HCT116 (cell line): ENCODE data around the gene MRPL21. TPM values are rescaled to one million over a fixed set of nuclear protein-coding genes. Genes with fewer than 3 reads are reported as not detected.

Experiments
- ATAC-seq: fragments of 200-7000 bp; cut with Tn5 transposase; 2 replicates; pipeline ENCODE4 v1.9.1; 2020; ENCODE audit warnings: mild to moderate bottlenecking, moderate library complexity
- BruUV-seq: library from RNA; stranded (reverse); fragments of 400-500 nt; replicated peaks from 2 replicates; lab custom pipeline; 2021; lab: Mats Ljungman, UMichigan
- CTCF ChIA-PET: fragments of 300-600 bp; sonication (Branson Sonifier 250); formaldehyde crosslinking; loops from one replicate; lab custom pipeline; 2021; ENCODE audit warnings: antibody characterized with exemption; lab: Charles Lee
- POLR2A ChIA-PET: fragments of 300-600, 350-600 bp; sonication (Branson Sonifier 250); formaldehyde crosslinking; loops from one replicate; lab custom pipeline; 2021; ENCODE audit warnings: antibody characterized with exemption; lab: Charles Lee
- RAD21 ChIA-PET, 2 experiments: fragments of 300-600 bp; sonication (Branson Sonifier 250); formaldehyde crosslinking; loops; one replicate each; lab custom pipeline; 2023; ENCODE audit warnings: low total read pairs in 2 of 2; ENCODE audit not compliant: uncharacterized antibody in 2 of 2, unreplicated experiment in 2 of 2, low non-redundant PET in 1 of 2; lab: Charles Lee
- DNase-seq: peaks from one replicate; pipeline ENCODE4 v3.0.0-alpha.2; 2010; ENCODE audit warnings: low read depth, low spot score
- H2AFZ ChIP-seq: fragments of 200-600 bp; shearing (Covaris generic), sonication (generic); 2 replicates; pipeline ENCODE4 v1.6.1; 2017; ENCODE audit warnings: low read depth, mixed run types, mixed read lengths, antibody characterized with exemption, low read length; ENCODE audit not compliant: poor library complexity, severe bottlenecking
- H3K27ac ChIP-seq: 2 replicates; pipeline ENCODE4 v1.5.1; 2012; ENCODE audit warnings: low read depth, low read length
- H3K27me3 ChIP-seq: fragments of 200-600 bp; sonication (generic); 2 replicates; pipeline ENCODE4 v1.6.1; 2016; ENCODE audit warnings: mixed run types, low read length, mixed read lengths; ENCODE audit not compliant: insufficient read depth
- H3K36me3 ChIP-seq, 2 experiments: fragments of 200-500 bp in 1 of 2; fragments of 200-600 bp in 1 of 2; sonication (Bioruptor generic) in 1 of 2; sonication (generic) in 1 of 2; 2 replicates each; pipeline versions ENCODE4 v1.5.1 to v1.6.1; 2014 to 2016; ENCODE audit warnings: low read length in 2 of 2, inconsistent platforms in 1 of 2, mixed read lengths in 1 of 2, mixed run types in 1 of 2; ENCODE audit not compliant: insufficient read depth in 2 of 2, control insufficient read depth in 1 of 2
- H3K4me1 ChIP-seq, 2 experiments: fragments of 200-600 bp in 1 of 2; sonication (generic) in 1 of 2; 2 replicates each; pipeline versions ENCODE4 v1.5.1 to v1.6.1; 2012 to 2017; ENCODE audit warnings: low read length in 2 of 2, inconsistent platforms in 1 of 2, mild to moderate bottlenecking in 1 of 2, mixed read lengths in 1 of 2, mixed run types in 1 of 2, moderate library complexity in 1 of 2; ENCODE audit not compliant: insufficient read depth in 2 of 2, control insufficient read depth in 1 of 2
- H3K4me2 ChIP-seq: fragments of 200-600 bp; sonication (generic); 2 replicates; pipeline ENCODE4 v1.6.1; 2017; ENCODE audit warnings: mixed run types, low read length, mixed read lengths
- H3K4me3 ChIP-seq, 2 experiments: fragments of 200-600 bp in 1 of 2; sonication (generic) in 1 of 2; replicated peaks in 1 of 2; 2 replicates each; pipeline ENCODE4 v1.5.1; 2011 to 2016; ENCODE audit warnings: low read length in 2 of 2, control low read depth in 1 of 2, low read depth in 1 of 2, mild to moderate bottlenecking in 1 of 2, mixed read lengths in 1 of 2, mixed run types in 1 of 2
- H3K79me2 ChIP-seq: fragments of 200-600 bp; sonication (generic); 2 replicates; pipeline ENCODE4 v1.6.1; 2017; ENCODE audit warnings: mild to moderate bottlenecking, mixed run types, low read length, moderate library complexity, mixed read lengths; ENCODE audit not compliant: insufficient read depth
- H3K9ac ChIP-seq: fragments of 200-600 bp; sonication (generic); 2 replicates; pipeline ENCODE4 v1.6.1; 2016; ENCODE audit warnings: low read length, mixed read lengths
- H3K9me2 ChIP-seq: fragments of 200-600 bp; sonication (generic), shearing (Covaris generic); 2 replicates; pipeline ENCODE4 v1.6.1; 2017; ENCODE audit warnings: mixed run types, mild to moderate bottlenecking, moderate library complexity; ENCODE audit not compliant: insufficient read depth
- H3K9me3 ChIP-seq, 2 experiments: fragments of 200-500 bp in 1 of 2; fragments of 200-600 bp in 1 of 2; sonication (Bioruptor generic) in 1 of 2; sonication (generic) in 1 of 2; 2 replicates each; pipeline ENCODE4 v1.6.1; 2014 to 2017; ENCODE audit warnings: low read length in 2 of 2, mixed read lengths in 2 of 2, inconsistent platforms in 1 of 2, low read depth in 1 of 2, mild to moderate bottlenecking in 1 of 2, mixed run types in 1 of 2, moderate library complexity in 1 of 2; ENCODE audit not compliant: control insufficient read depth in 1 of 2, insufficient read depth in 1 of 2
- H4K20me1 ChIP-seq: fragments of 200-600 bp; sonication (generic), shearing (Covaris generic); 2 replicates; pipeline ENCODE4 v1.6.1; 2017; ENCODE audit warnings: mixed run types, mild to moderate bottlenecking, moderate library complexity; ENCODE audit not compliant: insufficient read depth
- CBX3 ChIP-seq: IDR thresholded peaks from 2 replicates; pipeline ENCODE4 v1.6.1; 2012; ENCODE audit warnings: low read depth
- EGR1 ChIP-seq: IDR thresholded peaks from 2 replicates; pipeline ENCODE4 v1.6.1; 2012; ENCODE audit warnings: low read depth
- ELF1 ChIP-seq: IDR thresholded peaks from 2 replicates; pipeline ENCODE4 v1.6.1; 2012; ENCODE audit warnings: low read depth, borderline replicate concordance
- EZH2 ChIP-seq: fragments of 200-600 bp; sonication (generic); IDR thresholded peaks from 2 replicates; pipeline ENCODE4 v1.6.1; 2017; ENCODE audit warnings: antibody characterized with exemption, mixed run types
- JUND ChIP-seq: IDR thresholded peaks from 2 replicates; pipeline ENCODE4 v1.6.1; 2012
- POLR2A ChIP-seq: IDR thresholded peaks from 2 replicates; pipeline ENCODE4 v1.7.0; 2011; ENCODE audit warnings: borderline replicate concordance; ENCODE audit not compliant: insufficient read depth, insufficient read length; ENCODE audit errors: extremely low read depth
- POLR2AphosphoS5 ChIP-seq: IDR thresholded peaks from 2 replicates; pipeline ENCODE4 v1.6.1; 2011; ENCODE audit warnings: mild to moderate bottlenecking, low read depth, low read length, moderate library complexity
- SIN3A ChIP-seq: IDR thresholded peaks from 2 replicates; pipeline ENCODE4 v1.6.1; 2012; ENCODE audit warnings: low read depth
- YY1 ChIP-seq: IDR thresholded peaks from 2 replicates; pipeline ENCODE4 v1.6.1; 2011; ENCODE audit warnings: low read length, low read depth, moderate library complexity, mild to moderate bottlenecking; ENCODE audit not compliant: insufficient replicate concordance; ENCODE audit errors: extremely low read depth
- ZNF274 ChIP-seq: fragments of 200-500 bp; sonication (Bioruptor generic); IDR thresholded peaks from 2 replicates; pipeline ENCODE4 v1.6.1; 2014; ENCODE audit warnings: mild to moderate bottlenecking, low read depth, low read length, inconsistent platforms
- intact Hi-C: fragments of 100-400 bp; cut with micrococcal nuclease; formaldehyde crosslinking; loops from 2 replicates; pipeline ENCODE4 v1.10.0; 2022
- total RNA-seq: library from RNA; stranded (reverse); gene quantifications from one replicate; pipeline ENCODE4 v1.2.1, GENCODE V29; 2021; ENCODE audit not compliant: unreplicated experiment
- TF ChIP-seq, protein P1 (sequence below): IDR thresholded peaks from 2 replicates; pipeline ENCODE4 v1.6.1; 2012

Gene MRPL21
- total RNA-seq, 1 experiment from 2014 or later, result 90.2 TPM

DNA sequence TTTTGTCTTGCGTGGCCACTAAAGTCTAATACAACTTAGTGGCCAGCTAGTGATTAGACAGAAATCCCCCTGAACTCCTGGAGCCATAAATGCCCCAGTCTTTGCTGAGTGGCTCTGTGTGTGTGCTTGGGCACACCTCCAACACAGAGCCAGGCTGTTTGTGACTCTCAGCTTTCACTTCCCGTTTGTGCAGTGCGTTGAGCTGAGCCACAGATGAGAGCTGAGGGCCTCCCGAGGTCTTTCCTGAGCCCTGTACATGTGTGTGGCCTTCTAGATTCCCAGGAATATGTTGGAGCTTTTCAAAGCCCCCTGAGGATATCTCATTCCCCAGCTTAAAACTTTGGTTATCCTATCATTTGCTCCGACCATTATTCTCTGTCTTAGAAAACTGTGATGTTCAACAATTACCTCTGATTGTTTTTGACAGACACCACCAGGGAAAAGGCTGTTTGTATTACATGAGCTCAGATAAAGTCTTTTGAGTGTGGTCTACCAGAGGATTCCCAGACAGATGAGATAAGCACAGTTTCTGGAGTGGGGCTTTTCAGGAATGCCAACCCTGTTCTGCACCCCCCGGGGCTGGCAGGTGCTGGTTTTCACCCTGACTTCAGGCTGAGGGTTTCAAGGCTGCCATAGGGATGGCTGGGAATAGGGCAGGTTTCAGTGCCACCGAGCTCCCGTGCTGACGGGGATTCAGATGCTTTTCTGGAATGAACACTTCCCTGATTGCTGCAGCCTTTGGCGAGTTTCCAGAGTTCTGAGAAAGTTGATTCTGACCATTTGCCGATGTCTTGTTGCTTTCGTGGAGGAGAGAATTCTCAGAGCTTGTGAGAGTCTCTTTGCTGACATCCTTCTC, 23.9 kb upstream of the MRPL21 start:
- no TSS peak for BruUV-seq
- H3K4me2 ChIP-seq, result no peak overlapping the region
- H2AFZ ChIP-seq, result no peak overlapping the region
- no peaks in the 10 kb centered on the region for H4K20me1 ChIP-seq
- no peak overlapping the region for H3K4me3 ChIP-seq
- peaks cover 16% of the 10 kb centered on the region; the same call in 1 of the 2 replicates for H3K79me2 ChIP-seq
- intact Hi-C loops, result no loop called here
- no peak for ATAC-seq
- no peak overlapping the region for H3K9ac ChIP-seq
- RAD21 ChIA-PET, result no interaction called here
- POLR2A ChIA-PET, result no interaction called here
- no peak overlapping the region for H3K27ac ChIP-seq
- H3K27me3 ChIP-seq, result no peaks in the 10 kb centered on the region
- peaks cover 16 to 18% of the 10 kb centered on the region in 2 experiments; a peak in 3 of 4 replicates for H3K9me3 ChIP-seq
- peaks cover 16 to 46% of the 10 kb centered on the region in 2 experiments for H3K36me3 ChIP-seq
- no peak for DNase-seq
- no peak for TF ChIP-seq POLR2A
- TF ChIP-seq YY1, result no peak
- no peak for TF ChIP-seq ZNF274
- no peak for TF ChIP-seq SIN3A
- TF ChIP-seq POLR2AphosphoS5, result no peak
- TF ChIP-seq EZH2, result no peak
- TF ChIP-seq ELF1, result no peak
- TF ChIP-seq EGR1, result no peak
- no peak for TF ChIP-seq CBX3
- no peak for TF ChIP-seq JUND
- TF ChIP-seq, protein P1, sequence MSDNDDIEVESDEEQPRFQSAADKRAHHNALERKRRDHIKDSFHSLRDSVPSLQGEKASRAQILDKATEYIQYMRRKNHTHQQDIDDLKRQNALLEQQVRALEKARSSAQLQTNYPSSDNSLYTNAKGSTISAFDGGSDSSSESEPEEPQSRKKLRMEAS, result no peak
- TF ChIP-seq, all 23 proteins: peak for 0
- CTCF ChIA-PET, result no interaction called here
- Histone ChIP-seq H3K9me2 (no peaks in the 10 kb centered on the region), H3K4me1 (no peaks in the 10 kb centered on the region)
